ENCODE results near the gene RP2.
A peak's percentile ranks its signal among the peaks of the same experiment; 100 is the strongest.

- TF ChIP-seq CTCF (IDR thresholded peaks at IDR 0.05) (peak; percentile 25 to 51 (median 40)), POLR2A (IDR thresholded peaks at IDR 0.05) (no peak)
Measured at GRCh38 chrX:46903458-46904242, 66.8 kb downstream of the RP2 start.
